Testis (tissue), 3 donors: ENCODE data around the gene SHC3. TPM values are rescaled to one million over a fixed set of nuclear protein-coding genes. Genes with fewer than 3 reads are reported as not detected.

Experiments used
- DNase-seq: peaks from one replicate; pipeline ENCODE4 v3.0.0-alpha.2; 2019
- H3K27ac ChIP-seq, 2 donors: fragments of 200-600 bp; sonication (generic); one replicate each; pipeline ENCODE4 v1.5.1; 2019
- H3K27me3 ChIP-seq: fragments of 200-600 bp; sonication (generic); one replicate; pipeline ENCODE4 v1.5.1; 2019
- H3K36me3 ChIP-seq: fragments of 200-600 bp; sonication (generic); one replicate; pipeline ENCODE4 v1.5.1; 2017; ENCODE audit warnings: low read depth; ENCODE audit errors: missing control alignments
- H3K4me1 ChIP-seq: fragments of 200-600 bp; sonication (generic); one replicate; pipeline ENCODE4 v1.5.1; 2019
- H3K4me3 ChIP-seq, 2 donors: fragments of 200-600 bp; sonication (generic); one replicate each; pipeline ENCODE4 v1.5.1; 2017 to 2019
- H3K9me3 ChIP-seq: fragments of 200-600 bp; sonication (generic); one replicate; pipeline ENCODE4 v1.5.1; 2017
- CTCF ChIP-seq, 3 experiments: fragments of 450-650 bp in 2 of 3; fragments of 200-600 bp in 1 of 3; sonication (generic) in 1 of 3; IDR thresholded peaks; one replicate each; pipeline ENCODE4 v1.5.1; 2016 to 2019; ENCODE audit warnings: antibody characterized with exemption in 3 of 3, mild to moderate bottlenecking in 2 of 3, moderate library complexity in 1 of 3
- POLR2A ChIP-seq: fragments of 450-650 bp; IDR thresholded peaks from one replicate; pipeline ENCODE4 v1.6.1; 2017; ENCODE audit warnings: antibody characterized with exemption, mild to moderate bottlenecking, moderate library complexity
- WGBS, 2 donors: methylation state at CpG; one replicate each; pipeline ENCODE4 v1.1.5; 2018; 5-methylcytosine and 5-hydroxymethylcytosine counted together
- intact Hi-C: fragments of 100-400 bp; cut with DNase I; formaldehyde crosslinking; loops from one replicate; pipeline ENCODE4 v1.15.1; 2023; ENCODE audit warnings: low total_unique reads
- polyA plus RNA-seq: library from polyadenylated mRNA; stranded (reverse); fragments of 350-450 nt; fragmentation: Illumina TruSeq; extraction: RNeasy Lipid Tissue Mini Kit (QIAGEN cat#74804); gene quantifications from one replicate; pipeline ENCODE4 v1.2.3, GENCODE V29; 2014; ENCODE audit warnings: low read depth, low replicate concordance; ENCODE audit not compliant: insufficient read depth
- total RNA-seq, 2 donors: library from RNA; depleted of rRNA; stranded (reverse); fragments of >200 nt; gene quantifications; one replicate each; pipeline ENCODE4 v1.2.3, GENCODE V29; 2016

Gene SHC3
- total and polyA plus RNA-seq, 3 donors from 2014 or later, result 0.37 to 0.87 (median 0.82) TPM

GRCh38 chr9:89026876-89027275 lies 151.7 kb downstream of the SHC3 start:
- intact Hi-C loops, result no loop called here
- H3K36me3 ChIP-seq, result no peaks in the 10 kb centered on the region
- no peak overlapping the region for H3K27ac ChIP-seq
- peaks cover 20% of the 10 kb centered on the region for H3K4me1 ChIP-seq
- TF ChIP-seq CTCF (IDR thresholded peaks at IDR 0.05) (no peak), POLR2A (no peak)
- DNase-seq, result no peak
- no peaks in the 10 kb centered on the region for H3K9me3 ChIP-seq
- no peaks in the 10 kb centered on the region for H3K27me3 ChIP-seq
- H3K4me3 ChIP-seq, result no peak overlapping the region
- WGBS, 2 donors, result 69 to 79% methylated on average over 3 of the region's 3 CpGs

- DNase-seq, result no peak
- Histone ChIP-seq H3K4me1 (peaks cover 33% of the 10 kb centered on the region), H3K9me3 (no peaks in the 10 kb centered on the region), H3K4me3 (no peak overlapping the region), H3K36me3 (no peaks in the 10 kb centered on the region), H3K27me3 (no peaks in the 10 kb centered on the region), H3K27ac (peak overlapping the region in 1 of 2 donors; percentile 54)
- no peak for TF ChIP-seq CTCF (IDR thresholded peaks at IDR 0.05)
- no peak for TF ChIP-seq POLR2A
- intact Hi-C loops, result no loop called here
Measured at GRCh38 chr9:89025553-89025952, 153.1 kb downstream of the SHC3 start.

GRCh38 chr9:89024727-89025126 lies 153.9 kb downstream of the SHC3 start:
- H3K4me3 ChIP-seq, result no peak overlapping the region
- H3K9me3 ChIP-seq, result no peaks in the 10 kb centered on the region
- H3K4me1 ChIP-seq, result peaks cover 34% of the 10 kb centered on the region
- intact Hi-C loops, result no loop called here
- no peaks in the 10 kb centered on the region for H3K36me3 ChIP-seq
- no peak for DNase-seq
- 80 to 96% methylated on average over 4 of the region's 4 CpGs for WGBS, 2 donors
- TF ChIP-seq CTCF (IDR thresholded peaks at IDR 0.05) (no peak), POLR2A (no peak)
- H3K27me3 ChIP-seq, result no peaks in the 10 kb centered on the region
- H3K27ac ChIP-seq, result no peak overlapping the region

DNA sequence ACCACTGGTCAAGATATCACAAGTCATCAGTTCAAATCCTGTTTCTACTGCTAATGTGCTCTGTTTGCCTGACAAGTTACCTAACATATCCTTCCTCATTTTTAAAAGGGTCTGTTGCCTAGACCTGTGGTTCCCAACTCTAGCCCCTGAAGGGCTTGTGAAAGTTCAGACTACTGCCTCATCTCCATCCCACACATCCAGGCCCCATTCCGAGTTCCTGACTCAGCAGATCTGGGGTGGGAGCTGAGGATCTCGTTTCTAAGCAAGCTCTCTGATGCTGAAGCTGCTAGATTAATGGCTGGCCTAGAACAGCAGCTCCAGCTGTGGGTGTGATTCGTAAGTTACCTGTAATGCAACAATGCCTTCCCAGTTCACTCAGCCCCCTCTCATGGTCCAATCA lies 154.9 kb downstream of the SHC3 start:
- H3K4me1 ChIP-seq, result peaks cover 34% of the 10 kb centered on the region
- H3K27ac ChIP-seq, result peak overlapping the region; percentile 9 to 61
- H3K4me3 ChIP-seq, result no peak overlapping the region
- H3K27me3 ChIP-seq, result no peaks in the 10 kb centered on the region
- no peaks in the 10 kb centered on the region for H3K36me3 ChIP-seq
- DNase-seq, result no peak
- 70 to 73% methylated on average over 3 of the region's 3 CpGs for WGBS, 2 donors
- TF ChIP-seq CTCF (IDR thresholded peaks at IDR 0.05) (no peak), POLR2A (no peak)
- intact Hi-C loops, result no loop called here
- H3K9me3 ChIP-seq, result no peaks in the 10 kb centered on the region

GRCh38 chr9:89022902-89023301 lies 155.7 kb downstream of the SHC3 start:
- WGBS, 2 donors, result 39% methylated on average over 2 of the region's 2 CpGs
- intact Hi-C loops, result no loop called here
- Histone ChIP-seq H3K27me3 (no peaks in the 10 kb centered on the region), H3K4me3 (no peak overlapping the region), H3K9me3 (no peaks in the 10 kb centered on the region), H3K36me3 (no peaks in the 10 kb centered on the region), H3K27ac (peak overlapping the region; percentile 9 to 61), H3K4me1 (peaks cover 34% of the 10 kb centered on the region)
- TF ChIP-seq POLR2A (no peak), CTCF (IDR thresholded peaks at IDR 0.05) (no peak)
- DNase-seq, result peak; percentile 50
